HG02840 (cell line): ENCODE results near the gene VDAC1.
A peak's percentile ranks its signal among the peaks of the same experiment; 100 is the strongest.
"Not testable (repeated sequence)": the region's sequence is repeated elsewhere in the genome, so short reads cannot be mapped to it uniquely, and the experiment has no call there.

Experiments used
- ATAC-seq: cut with Tn5 transposase; IDR thresholded peaks from one replicate; pipeline ENCODE4 v1.9.1; 2021; ENCODE audit warnings: mild to moderate bottlenecking, moderate library complexity, moderate number of reproducible peaks; ENCODE audit not compliant: unreplicated experiment, low FRiP score

VDAC1 gene

DNA sequence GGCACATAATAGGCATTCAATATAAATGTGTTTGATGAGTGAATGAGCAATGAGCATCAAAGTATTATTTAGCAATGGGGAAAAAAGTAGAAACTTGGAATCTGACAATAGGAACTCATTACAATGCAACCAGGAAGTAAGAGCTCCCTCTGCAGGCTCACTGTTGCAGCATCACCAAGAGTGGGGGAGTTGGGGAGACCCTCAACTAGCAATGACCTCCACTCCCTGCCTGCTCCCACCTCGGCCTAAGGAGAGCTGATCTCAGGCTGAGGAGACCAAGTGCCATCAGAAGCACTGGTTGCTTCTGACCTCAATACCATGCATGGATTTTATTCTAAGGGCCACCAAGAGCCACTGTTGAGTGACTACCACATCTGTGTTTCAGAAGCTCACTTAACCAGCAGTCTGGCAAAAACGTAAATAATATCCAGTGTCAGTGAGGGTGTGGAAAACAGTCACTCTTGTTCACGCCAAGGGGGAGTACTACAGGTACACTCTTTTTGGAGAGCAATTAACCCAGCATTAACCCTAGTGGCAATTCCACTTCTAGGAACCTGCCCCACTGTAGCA lies 8.0 kb downstream of the VDAC1 start:
- ATAC-seq: no peak

DNA sequence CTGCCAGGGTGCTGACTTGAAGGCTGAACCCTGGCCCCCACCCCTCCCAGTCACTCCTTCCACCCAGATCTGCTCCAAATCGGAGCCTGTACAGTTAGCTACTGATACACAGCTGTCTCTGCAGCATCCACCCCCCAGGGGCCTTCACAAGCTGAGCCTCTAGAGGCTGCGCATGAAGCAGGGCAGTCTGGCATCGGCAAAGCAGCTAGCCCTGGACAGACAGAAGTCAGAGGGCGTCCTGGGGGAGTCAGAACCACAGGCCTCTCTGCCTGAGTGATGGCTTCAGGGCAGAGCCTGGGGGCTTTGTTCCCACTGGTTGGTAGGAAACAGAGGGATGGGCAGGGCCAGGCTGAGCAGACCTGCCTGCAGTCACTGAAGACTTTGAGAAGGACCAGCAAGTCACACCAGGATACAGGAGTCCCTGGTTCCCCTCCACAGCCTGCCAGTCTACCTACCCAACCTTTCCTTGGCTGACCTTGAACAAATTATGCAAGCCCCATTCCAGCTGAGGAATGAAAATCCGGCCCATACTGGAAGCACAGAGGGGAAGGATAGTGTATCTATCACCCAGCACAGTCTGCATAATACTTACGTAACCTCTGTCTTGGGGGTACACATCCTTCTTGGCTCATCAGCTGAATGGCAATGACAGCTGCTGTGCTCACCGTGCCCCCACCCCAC lies 8.8 kb downstream of the VDAC1 start:
- no peak for ATAC-seq

DNA sequence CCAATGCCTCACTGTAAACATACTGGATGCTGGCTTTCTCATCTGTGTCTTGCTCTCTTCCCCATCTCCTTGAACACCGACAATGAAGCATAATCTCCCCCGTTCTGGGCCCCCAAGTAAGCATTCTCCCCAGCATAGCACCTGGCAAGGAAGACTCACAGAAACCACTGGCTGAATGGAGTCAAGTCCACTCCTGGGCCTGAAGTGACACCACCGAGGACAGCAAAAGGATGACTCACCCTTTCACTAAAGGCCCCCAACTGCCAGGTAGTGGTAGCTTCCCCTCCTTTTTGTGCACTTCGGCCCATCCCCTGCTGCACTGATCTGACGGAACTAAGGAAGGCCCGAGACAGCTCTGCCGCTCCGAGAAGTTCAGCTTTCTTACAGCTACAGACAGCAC lies 9.4 kb downstream of the VDAC1 start:
- no peak for ATAC-seq

DNA sequence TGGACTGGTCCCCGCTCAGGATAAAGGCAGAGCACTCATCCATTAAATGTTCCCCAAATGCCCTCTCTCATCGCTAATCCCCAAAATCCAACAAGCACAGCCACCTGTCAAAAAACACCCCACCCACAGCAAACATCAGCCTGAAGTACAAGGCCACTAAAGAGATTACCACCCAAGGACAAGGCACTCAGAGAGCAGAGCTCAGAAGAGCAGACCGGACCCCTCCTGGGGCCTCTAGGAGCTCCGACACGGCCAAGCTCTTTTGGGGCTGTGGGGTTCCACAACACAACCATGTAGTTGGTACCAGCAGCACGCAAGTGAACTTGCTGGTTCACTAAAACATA lies 9.8 kb downstream of the VDAC1 start:
- no peak for ATAC-seq

DNA sequence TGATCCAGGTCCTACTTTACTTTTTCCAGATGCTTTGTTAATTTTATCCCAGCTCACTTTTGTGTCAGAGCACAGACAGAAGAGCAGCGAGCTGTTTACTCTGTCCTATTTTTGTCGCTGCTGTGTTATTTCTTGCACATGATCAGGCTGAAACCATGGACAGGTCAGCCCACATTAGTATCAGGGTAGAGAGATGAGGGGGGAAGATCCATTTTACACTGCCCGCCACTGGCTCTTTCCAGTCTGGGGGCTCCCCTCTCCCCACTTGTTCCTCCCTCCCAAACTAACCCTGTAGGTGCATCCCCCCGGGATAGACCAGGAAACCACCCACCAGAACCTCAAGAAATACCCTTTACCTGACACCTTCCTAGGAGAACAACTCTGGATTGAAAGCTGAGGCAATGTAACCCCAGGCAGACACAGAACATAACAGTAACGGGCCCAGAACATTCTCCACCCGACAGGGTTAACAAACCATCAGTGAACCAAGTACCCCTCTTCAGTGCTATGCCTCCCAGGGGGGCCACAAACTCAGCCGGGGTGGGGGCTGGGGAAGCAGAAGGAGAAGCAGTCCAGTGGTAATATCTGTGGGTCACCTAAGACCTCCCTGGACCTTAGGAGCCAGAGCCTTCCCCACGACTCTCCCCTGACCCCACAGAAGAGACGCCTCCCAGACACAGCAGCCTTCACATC lies 10.3 kb downstream of the VDAC1 start:
- ATAC-seq: no peak

GRCh38 chr5:133993185-133993936 lies 11.4 kb downstream of the VDAC1 start:
- no peak for ATAC-seq

GRCh38 chr5:133992429-133993155 lies 12.2 kb downstream of the VDAC1 start:
- ATAC-seq: no peak

DNA sequence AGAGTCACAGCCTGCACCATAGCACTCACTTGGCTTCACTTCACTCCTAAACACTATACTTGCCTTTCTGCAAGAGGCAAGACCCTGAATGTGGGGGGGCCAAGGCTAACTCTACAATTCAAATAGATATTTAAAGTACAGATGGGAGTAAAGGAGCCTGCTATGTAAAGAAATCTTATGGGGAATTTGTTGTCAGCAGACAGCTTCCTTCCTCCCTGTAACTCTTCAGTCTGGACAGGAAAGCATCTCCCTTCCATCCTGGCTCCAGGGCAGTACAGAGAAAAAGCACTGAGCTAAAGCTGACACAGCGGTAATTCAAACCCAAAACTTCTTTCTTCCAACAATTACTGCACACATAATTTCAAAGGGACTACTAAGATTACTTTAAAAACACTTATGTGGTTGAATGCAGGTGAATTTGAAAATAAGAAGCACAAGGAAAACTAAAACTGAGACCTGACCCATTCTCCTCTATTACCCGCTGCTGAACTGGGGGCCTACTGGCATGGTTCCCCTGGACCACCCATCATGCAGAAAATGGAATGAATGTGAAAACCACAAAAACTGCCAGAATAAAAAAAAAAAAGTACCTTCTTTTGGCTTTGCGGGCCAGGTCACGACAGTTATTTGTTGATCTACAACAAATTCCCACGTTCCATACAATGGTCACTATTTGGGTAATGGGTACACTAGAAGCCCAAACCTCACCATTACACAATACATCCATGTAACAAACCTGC lies 13.4 kb downstream of the VDAC1 start:
- no peak for ATAC-seq

DNA sequence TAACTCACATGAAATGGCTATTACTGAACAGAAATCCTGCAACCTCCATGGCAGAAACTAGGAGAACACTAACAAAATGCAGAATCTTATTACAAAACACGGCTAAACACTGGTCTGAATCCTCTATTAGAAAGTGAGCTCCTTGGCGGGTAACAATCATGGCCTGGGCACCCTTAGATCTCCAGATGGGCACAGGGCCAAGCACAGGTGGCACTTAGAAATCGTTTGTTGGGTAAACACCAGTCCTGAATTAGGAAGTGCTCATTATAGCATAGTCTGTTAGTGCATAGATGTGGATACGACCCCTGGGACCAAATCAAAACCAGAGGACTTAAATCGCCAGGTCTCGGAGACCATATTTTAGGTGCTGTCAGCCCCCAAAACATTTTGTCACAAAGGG lies 14.4 kb downstream of the VDAC1 start:
- no peak for ATAC-seq

- no peak for ATAC-seq
Observed at GRCh38 chr5:133985540-133986180, 19.1 kb downstream of the VDAC1 start.

DNA sequence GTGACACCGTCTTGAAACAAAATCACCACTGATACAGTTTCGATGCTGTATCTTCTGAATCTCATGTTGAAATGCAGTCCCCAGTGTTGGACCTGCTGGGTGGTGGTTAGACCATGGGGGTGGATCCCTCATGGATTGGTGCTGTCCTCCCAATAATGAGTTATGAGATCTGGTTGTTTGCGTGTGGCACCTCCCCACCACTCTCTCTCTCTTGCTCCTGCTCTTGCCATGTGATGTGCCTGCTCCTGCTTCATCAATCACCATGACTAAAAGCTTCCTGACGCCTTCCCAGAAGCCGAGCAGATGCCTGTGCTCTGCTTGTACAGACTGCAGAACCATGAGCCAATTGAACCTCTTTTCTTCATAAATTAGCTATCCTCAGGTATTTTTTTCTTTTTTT lies 21.1 kb downstream of the VDAC1 start:
- ATAC-seq: no peak

DNA sequence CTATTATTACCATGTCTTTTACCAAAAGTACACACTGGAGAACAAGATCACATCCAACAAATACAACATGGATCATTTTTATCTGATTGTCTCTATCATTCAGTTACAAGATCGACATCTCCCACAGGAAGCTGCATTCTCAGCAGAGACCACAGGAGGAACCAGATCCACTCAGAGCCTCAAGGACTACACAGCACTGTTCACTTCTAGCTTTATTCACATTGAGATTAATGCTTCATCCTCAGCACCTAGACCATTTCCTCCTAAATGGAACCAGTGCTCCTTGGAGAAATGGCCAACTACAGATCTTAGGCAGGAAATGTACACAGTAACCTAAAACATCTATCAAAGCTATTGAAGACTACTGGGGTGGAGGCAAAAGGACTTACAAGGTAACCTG lies 23.1 kb downstream of the VDAC1 start:
- no peak for ATAC-seq

- ATAC-seq: no peak
Observed at GRCh38 chr5:133980652-133981051, 24.1 kb downstream of the VDAC1 start.

DNA sequence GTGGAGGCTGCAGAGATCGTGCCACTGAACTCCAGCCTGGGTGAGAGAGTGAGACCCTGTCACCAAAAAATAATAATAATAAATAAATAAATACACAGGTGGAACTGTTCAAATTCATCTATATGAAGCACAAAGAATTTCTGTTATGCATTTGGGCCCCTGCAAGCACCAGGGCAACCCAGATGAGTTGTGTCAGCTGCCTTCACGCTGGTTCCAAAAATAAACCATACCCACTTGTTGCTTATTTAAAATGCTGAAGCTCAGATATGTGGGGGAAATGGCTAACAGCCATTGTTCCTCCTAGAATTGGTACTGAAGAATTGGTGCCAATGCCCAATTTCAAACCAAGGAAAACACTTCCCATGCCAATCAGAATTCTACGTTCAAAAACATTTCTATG lies 25.8 kb downstream of the VDAC1 start:
- ATAC-seq: no peak

DNA sequence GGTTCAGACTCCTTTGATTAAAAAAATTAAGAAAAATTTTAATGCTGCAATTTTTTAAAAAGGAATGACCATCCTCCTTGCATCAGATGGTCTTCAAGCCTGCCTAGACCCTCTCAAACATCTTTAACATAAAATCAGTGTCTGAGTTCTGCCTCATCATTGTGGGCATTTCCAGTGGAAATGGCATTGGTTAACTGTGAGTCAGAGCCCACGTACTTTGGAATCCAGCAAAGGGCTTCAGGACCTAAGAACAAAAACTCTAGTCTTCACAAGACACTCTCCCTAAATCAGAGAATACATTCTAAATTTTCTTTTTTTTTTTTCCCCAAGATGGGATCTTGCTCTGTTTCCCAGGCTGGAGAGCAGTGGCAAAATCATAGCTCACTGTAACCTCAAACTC lies 26.9 kb downstream of the VDAC1 start:
- ATAC-seq: no peak

GRCh38 chr5:133977161-133977787 lies 27.5 kb downstream of the VDAC1 start:
- peak; percentile 55 for ATAC-seq

GRCh38 chr5:133975546-133975945 lies 29.2 kb downstream of the VDAC1 start:
- not testable (repeated sequence) for ATAC-seq

GRCh38 chr5:133974142-133974541 lies 30.6 kb downstream of the VDAC1 start:
- no peak for ATAC-seq

DNA sequence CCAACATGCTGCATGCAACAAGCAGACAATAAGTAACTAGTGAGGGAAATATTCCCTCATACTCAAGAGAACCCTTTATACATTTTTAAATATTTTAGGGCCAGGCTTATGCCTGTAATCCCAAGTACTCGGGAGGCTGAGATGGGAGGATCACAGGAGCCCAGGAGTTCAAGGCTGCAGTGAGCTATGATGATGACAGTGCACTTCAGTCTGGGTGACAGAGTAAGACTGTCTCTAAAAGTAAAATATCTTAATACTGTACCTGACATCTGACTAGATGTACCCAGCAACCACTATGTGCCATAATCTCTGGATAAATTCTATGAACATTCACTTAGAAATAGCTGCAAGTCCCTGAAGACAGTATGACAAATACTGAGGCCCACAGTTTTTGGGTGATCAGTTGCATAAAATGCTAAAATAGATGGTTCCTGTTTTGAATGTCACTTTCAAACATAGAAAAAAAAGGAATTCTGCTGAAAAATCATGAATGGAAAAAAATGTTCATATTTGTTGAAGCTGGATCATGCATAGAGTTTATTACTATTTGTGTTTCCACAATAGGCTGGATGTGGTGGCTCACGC lies 34.4 kb downstream of the VDAC1 start:
- no peak for ATAC-seq
